ENCODE measurements around the gene EIF5. TPM values are rescaled to one million over a fixed set of nuclear protein-coding genes. Genes with fewer than 3 reads are reported as not detected.

Gene EIF5
- total and polyA plus RNA-seq, 2 donors (not counting 3 experiments of a cell fraction or from before 2014, with no cell fraction given), result 175 to 313 TPM

DNA sequence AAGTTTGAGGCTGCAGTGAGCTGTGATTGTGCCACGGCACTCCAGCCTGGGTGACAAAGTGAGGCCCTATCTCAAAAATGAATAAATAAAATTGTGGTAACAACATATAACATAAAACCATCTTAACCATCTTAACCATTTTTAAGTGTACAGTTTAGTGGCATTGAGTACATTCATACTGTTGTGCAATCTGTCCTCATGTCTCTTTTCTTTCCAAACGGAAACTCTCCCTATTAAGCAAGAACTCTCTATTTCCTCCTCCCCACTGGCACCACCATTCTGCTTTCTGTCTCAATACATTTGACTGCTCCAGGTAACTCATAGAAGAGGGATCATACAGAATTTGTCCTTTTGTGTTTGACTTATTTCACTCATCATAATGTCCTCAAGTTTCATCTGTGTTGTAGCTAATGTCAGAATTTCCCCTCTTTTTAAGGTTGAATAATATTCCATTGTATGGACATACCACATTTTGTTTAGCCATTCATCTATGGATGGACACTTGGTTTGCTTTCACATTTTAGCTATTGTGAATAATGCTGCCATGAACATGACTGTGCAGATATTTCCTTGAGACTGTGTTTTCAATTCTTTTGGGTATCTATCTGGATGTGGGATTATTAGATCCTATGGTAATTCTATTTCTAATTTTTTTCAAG, 46.8 kb downstream of the EIF5 start:
- no peaks in the 10 kb centered on the region for H3K9me1 ChIP-seq (replicated peaks; ENCODE audit: control insufficient read depth, extremely low read depth, insufficient read depth, low read length)
- CTCF ChIA-PET, result interaction anchor here (1.0 to 2.0 kb wide), 2 partner anchors 10 to 12 kb away, joined by 3 to 10 read pairs; no protein-coding TSS in a partner anchor
- H3K4me1 ChIP-seq (ENCODE audit: control insufficient read depth, extremely low read depth, insufficient read depth, low read length), result peaks cover 8% of the 10 kb centered on the region
- peaks cover 0 to 5% of the 10 kb centered on the region in 2 experiments for H3K27me3 ChIP-seq (ENCODE audit: control insufficient read depth in 2 of 2, insufficient read depth in 2 of 2, low read length in 2 of 2)
- H2AFZ ChIP-seq (ENCODE audit: low read depth, low read length), result no peak overlapping the region
- POLR2A ChIA-PET, result interaction anchor here (1.4 kb wide), 1 partner anchor 47 kb away, joined by 4 read pairs; the partner anchor contains the start of gene EIF5
- no peak for FAIRE-seq
- no TSS peak for BruUV-seq (replicated peaks)
- H3K4me3 ChIP-seq (replicated peaks in 1 of 3; ENCODE audit: insufficient read depth in 1 of 3, low read depth in 1 of 3, low read length in 3 of 3), result no peak overlapping the region
- no peak overlapping the region for H3K9ac ChIP-seq (replicated peaks; ENCODE audit: extremely low read depth, insufficient read depth, low read length)
- dilution Hi-C loops (cut with MboI; ENCODE audit: extremely low pct_ligation_motif_present, low sequenced_read_pairs), result no loop called here
- TF ChIP-seq EZH2 (IDR thresholded peaks at IDR 0.05; ENCODE audit: borderline replicate concordance, low read depth, low read length, severe bottlenecking) (no peak), POLR2A (IDR thresholded peaks at IDR 0.05; ENCODE audit: low read depth, low read length) (no peak), JUN (IDR thresholded peaks at IDR 0.05; ENCODE audit: borderline replicate concordance, insufficient read depth, insufficient read length, low read depth) (no peak), FOS (IDR thresholded peaks at IDR 0.05; ENCODE audit: borderline replicate concordance, insufficient read depth, low read length) (no peak), GATA2 (IDR thresholded peaks at IDR 0.05; ENCODE audit: insufficient read depth, insufficient read length, low read depth, low read length) (no peak), POLR2AphosphoS5 (IDR thresholded peaks at IDR 0.05; ENCODE audit: insufficient read depth, low read depth, low read length) (no peak), MYC (IDR thresholded peaks at IDR 0.05; ENCODE audit: low read depth, low read length) (no peak)
- TF ChIP-seq, protein P1, sequence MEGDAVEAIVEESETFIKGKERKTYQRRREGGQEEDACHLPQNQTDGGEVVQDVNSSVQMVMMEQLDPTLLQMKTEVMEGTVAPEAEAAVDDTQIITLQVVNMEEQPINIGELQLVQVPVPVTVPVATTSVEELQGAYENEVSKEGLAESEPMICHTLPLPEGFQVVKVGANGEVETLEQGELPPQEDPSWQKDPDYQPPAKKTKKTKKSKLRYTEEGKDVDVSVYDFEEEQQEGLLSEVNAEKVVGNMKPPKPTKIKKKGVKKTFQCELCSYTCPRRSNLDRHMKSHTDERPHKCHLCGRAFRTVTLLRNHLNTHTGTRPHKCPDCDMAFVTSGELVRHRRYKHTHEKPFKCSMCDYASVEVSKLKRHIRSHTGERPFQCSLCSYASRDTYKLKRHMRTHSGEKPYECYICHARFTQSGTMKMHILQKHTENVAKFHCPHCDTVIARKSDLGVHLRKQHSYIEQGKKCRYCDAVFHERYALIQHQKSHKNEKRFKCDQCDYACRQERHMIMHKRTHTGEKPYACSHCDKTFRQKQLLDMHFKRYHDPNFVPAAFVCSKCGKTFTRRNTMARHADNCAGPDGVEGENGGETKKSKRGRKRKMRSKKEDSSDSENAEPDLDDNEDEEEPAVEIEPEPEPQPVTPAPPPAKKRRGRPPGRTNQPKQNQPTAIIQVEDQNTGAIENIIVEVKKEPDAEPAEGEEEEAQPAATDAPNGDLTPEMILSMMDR (IDR thresholded peaks at IDR 0.05; ENCODE audit: extremely low read depth in 1 of 2, insufficient read depth in 1 of 2, low read depth in 1 of 2, low read length in 2 of 2), result no peak
- TF ChIP-seq, protein P2, sequence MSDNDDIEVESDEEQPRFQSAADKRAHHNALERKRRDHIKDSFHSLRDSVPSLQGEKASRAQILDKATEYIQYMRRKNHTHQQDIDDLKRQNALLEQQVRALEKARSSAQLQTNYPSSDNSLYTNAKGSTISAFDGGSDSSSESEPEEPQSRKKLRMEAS (IDR thresholded peaks at IDR 0.05; ENCODE audit: insufficient read depth, insufficient read length), result no peak
- H3K36me3 ChIP-seq (ENCODE audit: control insufficient read depth in 2 of 2, extremely low read depth in 1 of 2, insufficient read depth in 2 of 2, low read length in 2 of 2), result no peaks in the 10 kb centered on the region
- H4K20me1 ChIP-seq (replicated peaks; ENCODE audit: control insufficient read depth, extremely low read depth, insufficient read depth, low read length), result no peaks in the 10 kb centered on the region
- DNase-seq (ENCODE audit: low read depth, low spot score), result no peak
- intact Hi-C loops (cut with micrococcal nuclease), result loop anchor here (10.0 kb wide), 1 partner anchor 256 kb away; the partner anchor contains the start of gene TNFAIP2
- H3K9me3 ChIP-seq (replicated peaks; ENCODE audit: control insufficient read depth, insufficient read depth, low read length), result no peaks in the 10 kb centered on the region
- H3K4me2 ChIP-seq (ENCODE audit: insufficient read depth, low read length), result no peak overlapping the region
- H3K27ac ChIP-seq (ENCODE audit: insufficient read depth, low read depth, low read length), result no peak overlapping the region
- H3K79me2 ChIP-seq (ENCODE audit: control insufficient read depth, insufficient read depth, low read length), result peaks cover 6% of the 10 kb centered on the region

Measured in endothelial cell of umbilical vein (primary cell).